Measurements from ENCODE around the gene ZNF451. TPM values are rescaled to one million over a fixed set of nuclear protein-coding genes. Genes with fewer than 3 reads are reported as not detected.

The ZNF451 gene
- total RNA-seq, 1 donor from 2014 or later = 61.2 TPM

GRCh38 chr6:57215260-57215659 lies 125.3 kb downstream of the ZNF451 start:
- peaks cover 14% of the 10 kb centered on the region for H3K9me3 Mint-ChIP-seq
- peaks cover 7% of the 10 kb centered on the region for H3K36me3 Mint-ChIP-seq (ENCODE audit: low read depth)
- no peak for DNase-seq
- peaks cover 9% of the 10 kb centered on the region for H3K27me3 Mint-ChIP-seq
- H3K27ac Mint-ChIP-seq = no peak overlapping the region
- intact Hi-C loops (cut with micrococcal nuclease) = no loop called here
- peaks cover 23% of the 10 kb centered on the region for H3K4me1 Mint-ChIP-seq
- H3K4me3 Mint-ChIP-seq = no peak overlapping the region

DNA sequence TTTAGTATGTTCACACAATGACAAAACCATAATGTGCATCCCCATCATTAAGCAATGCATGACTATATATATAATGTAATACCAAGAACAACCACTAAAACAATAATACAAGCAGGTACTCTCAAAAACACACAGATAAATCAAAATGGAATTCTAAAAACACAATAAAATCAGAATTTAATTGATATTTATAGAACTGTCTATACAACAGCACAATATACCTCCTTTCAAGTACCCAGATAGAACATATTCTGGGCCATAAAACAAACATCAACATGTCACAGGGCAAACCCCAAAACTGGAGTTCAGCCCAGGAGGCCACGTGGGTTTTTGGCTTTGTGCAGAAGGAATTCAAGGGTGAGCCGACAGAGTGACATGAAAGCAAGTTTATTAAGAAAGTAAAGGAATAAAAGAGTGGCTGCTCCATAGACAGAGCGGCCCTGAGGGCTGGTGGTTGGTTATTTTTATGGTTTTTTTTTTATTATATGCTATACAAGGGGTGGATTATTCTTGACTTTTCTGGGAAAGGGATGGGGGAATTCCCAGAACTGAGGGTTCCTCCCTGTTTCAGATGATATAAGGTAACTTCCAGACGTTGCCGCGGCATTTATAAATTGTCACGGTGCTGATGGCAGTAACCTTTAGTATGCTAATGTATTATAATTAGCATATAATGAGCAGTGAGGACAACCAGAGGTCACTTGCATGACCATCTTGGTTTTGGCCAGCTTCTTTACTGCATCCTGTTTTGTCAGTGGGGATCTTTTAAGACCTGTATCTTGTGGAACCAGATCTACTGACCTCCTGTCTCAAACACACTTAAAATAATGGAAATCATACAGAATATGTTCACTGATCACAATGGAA lies 126.5 kb downstream of the ZNF451 start:
- Mint-ChIP-seq H3K4me3 (no peak overlapping the region), H3K36me3 (ENCODE audit: low read depth) (peaks cover 10% of the 10 kb centered on the region), H3K27ac (no peak overlapping the region), H3K27me3 (peaks cover 14% of the 10 kb centered on the region), H3K9me3 (peaks cover 14% of the 10 kb centered on the region), H3K4me1 (peaks cover 30% of the 10 kb centered on the region)
- intact Hi-C loops (cut with micrococcal nuclease) = no loop called here
- no peak for DNase-seq

- Mint-ChIP-seq H3K9me3 (peaks cover 14% of the 10 kb centered on the region), H3K4me1 (peaks cover 30% of the 10 kb centered on the region), H3K36me3 (ENCODE audit: low read depth) (peaks cover 12% of the 10 kb centered on the region), H3K27ac (no peak overlapping the region), H3K27me3 (peaks cover 14% of the 10 kb centered on the region), H3K4me3 (no peak overlapping the region)
- DNase-seq = no peak
- intact Hi-C loops (cut with micrococcal nuclease) = no loop called here
Measured at GRCh38 chr6:57217270-57217669, 127.3 kb downstream of the ZNF451 start.

Other genes with a start within 250 kb of the ZNF451 start
- not detected in 2 replicates for gene BEND6, start 135.1 kb upstream of the ZNF451 start, total RNA-seq
- gene KIAA1586, start 43.5 kb upstream of the ZNF451 start, total RNA-seq = 13.3 and 16.0 TPM in 2 replicates
- 13.1 and 13.2 TPM in 2 replicates for gene BAG2, start 82.1 kb downstream of the ZNF451 start, total RNA-seq
- 3.0 and 4.0 TPM in 2 replicates for gene RAB23, start 132.1 kb downstream of the ZNF451 start, total RNA-seq
- gene PRIM2, start 227.4 kb downstream of the ZNF451 start, total RNA-seq = 37.5 and 41.3 TPM in 2 replicates